Measurements from ENCODE around the gene PIAS4.

Gene PIAS4

DNA sequence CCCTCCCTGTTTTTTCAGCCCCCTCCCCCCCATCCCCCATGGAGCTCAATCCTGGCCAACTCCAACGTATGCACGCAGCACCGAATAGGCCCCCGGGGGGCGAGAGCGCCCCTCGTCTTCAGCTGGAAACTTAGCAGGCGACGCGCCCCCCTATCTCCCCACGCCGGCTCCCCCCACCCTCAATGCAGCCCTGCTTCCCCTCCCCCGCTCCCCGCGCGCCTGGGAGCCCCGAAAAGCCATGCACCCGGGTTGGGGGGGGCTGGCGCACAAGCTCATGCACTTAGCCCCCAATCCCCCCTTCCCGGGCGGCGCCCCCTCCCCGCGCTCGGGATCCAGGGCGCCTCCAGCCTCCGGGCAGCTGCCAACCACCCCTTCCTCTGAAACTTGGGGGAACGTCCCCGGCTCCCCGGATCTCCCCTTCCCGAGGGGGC lies 58.7 kb downstream of the PIAS4 start:
- FAIRE-seq (no peak), DNase-seq (ENCODE audit: extremely low spot score, insufficient read length, low read depth) (no peak)

DNA sequence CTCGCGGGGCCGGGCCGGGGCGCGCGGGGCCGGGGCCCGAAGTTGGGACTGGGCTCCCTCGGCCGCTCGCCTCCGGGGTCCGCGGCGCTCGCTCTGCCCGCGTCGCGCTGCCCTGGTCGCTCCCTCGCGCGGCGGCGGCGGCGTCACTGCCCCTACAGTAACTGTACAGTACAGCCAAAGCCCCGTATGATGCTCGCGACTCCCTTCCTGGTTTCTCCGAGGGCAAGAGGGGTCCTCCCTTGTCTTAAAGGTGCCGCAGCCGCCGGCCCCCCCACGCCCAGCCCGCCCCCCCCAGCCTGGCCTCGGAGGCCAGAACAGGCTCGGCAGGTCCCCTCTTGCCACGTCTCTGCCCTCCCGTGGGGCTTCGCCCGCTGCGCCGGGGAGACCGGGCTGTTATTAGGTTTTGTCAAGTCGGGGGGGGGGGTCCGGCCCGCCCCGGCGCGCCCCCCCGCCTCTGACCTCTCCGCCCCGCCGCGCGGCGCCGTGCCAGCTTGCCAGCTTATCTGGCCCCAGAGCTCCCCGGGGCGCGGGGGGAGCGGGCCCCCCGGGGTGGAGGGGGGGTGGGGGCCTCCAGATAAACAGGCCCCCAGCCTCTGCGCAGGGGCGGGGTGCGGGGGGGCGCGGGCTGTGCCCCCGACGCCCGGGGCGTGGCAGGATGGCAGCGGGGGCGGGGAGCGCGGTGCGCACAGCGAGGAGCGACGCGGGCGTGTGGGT lies 59.3 kb downstream of the PIAS4 start, which contains the start of gene ZBTB7A:
TSS of gene ZBTB7A (minus strand) at position 218 of the 714 bp plus-strand sequence. CDS start 11,667 bp downstream, outside the sequence.
- DNase-seq (ENCODE audit: extremely low spot score, insufficient read length, low read depth) (no peak), FAIRE-seq (peak; percentile 75)

DNA sequence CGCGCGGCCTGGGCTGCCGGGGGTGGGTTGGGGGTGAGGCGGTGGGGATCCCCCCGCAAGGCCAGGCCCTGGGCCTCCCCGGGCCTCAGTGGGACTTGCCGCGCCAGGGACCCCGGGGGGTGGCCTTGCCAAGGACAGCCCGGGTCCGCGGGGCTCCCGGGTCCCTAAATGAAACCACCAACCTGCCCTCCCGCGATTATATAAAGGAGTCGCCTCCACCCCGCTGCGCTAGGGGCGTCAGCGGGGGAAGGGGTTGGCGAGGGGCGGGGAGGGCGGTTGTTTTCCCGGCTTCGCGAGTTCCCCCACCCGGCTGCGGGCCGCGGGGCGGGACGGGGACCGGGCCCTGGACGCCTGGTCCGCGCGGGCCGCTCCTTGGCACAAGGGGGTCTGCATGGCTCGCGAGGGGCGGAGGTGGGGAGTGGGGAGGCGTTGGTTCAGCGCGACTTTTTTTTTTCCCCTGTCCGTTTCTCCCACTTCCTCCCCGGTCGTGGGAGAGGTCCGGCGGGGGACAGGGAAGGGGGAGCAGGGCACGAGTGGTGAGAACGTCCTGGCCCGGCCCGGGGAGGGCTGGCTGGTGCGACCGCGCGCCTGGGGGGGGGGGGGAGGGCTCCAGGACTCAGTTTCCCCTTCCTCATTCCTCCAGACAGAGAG lies 60.0 kb downstream of the PIAS4 start:
- DNase-seq (ENCODE audit: extremely low spot score, insufficient read length, low read depth), result no peak

DNA sequence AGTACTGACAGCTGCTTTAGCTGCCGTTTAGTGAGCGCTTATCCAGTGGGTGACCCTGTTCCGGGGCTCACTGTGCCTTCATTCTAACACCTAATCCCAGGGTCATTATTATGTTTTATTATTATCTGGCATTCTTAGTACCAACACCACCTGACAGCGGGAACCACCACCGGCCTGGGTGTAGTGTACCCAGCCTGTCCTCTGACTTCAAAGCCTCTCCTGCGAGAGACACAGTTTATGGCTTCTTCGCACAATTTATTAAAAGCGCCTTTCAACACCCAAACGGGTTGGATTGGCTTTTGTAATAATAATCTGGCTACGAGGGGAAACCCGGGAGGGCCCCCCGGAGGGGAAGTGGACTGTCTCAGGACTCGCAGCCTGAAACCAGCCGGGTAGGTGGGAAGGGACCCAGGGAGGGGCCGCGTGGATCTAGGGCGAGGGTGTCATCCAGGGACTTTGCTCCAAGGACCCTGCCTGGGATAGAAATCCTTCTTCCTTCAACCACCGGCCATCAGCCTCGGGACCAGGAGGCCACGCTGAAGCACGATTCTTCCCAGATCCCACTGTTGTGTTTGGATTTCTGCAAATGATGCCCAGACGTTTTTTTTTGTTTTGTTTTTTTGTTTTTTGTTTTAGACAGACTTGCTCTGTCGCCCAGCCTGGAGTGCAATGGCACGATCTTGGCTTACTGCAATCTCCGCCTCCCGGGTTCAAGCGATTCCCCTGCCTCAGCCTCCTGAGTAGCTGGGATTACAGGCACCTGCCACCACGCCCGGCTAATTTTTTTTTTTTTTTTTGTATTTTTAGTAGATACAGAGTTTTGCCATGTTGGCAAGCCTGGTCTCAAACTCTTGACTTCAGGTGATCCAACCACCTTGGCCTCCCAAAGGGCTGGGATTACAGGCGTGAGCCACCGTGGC lies 60.8 kb downstream of the PIAS4 start:
- no peak for DNase-seq (ENCODE audit: extremely low spot score, insufficient read length, low read depth)
- FAIRE-seq, result peak; percentile 36

More for the DNA sequence above, 60.0 kb downstream of the PIAS4 start:
- no peak for FAIRE-seq

DNA sequence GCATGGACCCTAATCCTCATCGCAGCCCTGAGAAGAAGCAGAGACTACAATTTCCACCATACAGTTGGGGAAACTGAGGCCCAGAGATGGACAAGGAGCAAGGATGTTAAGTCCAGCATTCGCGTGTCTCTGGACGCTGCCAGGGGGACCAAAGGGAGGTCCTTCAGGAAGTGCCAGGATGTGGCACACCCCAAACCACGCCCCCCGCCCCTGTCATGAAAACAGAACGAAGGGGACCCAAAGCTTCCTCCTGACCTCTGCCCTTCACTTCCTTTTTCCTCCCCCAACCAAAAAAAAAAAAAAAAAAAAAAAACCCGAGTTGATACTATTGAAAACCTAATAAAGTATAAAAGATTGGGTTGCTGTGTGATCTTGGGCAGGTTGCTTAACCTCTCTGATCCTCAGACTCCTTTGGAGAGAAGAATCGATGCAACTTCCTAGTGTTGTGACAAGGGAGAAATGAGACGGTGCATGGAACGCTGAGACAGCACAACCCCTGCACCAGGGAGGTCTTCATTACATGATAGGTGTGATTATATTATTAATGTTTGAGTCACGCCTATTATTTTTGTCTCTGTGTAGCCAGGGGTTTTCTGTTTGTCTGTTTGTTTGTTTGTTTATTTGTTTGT lies 61.9 kb downstream of the PIAS4 start:
- FAIRE-seq (no peak), DNase-seq (ENCODE audit: extremely low spot score, insufficient read length, low read depth) (no peak)

DNA sequence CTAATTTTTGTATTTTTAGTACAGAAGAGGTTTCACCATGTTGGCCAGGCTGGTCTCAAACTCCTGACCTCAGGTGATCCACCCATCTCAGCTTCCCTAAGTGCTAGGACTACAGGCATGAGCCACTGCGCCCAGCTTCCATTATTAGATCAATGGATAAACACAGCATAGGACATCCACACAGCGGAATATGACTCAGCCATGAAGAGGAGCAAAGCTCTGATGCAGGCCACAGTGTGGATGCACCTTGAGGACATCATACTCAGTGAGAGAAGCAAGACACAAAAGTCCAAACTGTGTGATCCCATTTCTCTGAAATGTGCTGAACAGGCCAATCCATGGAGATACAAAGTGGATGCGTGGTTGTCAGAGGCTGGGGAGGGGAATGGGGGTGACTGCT lies 64.1 kb downstream of the PIAS4 start:
- DNase-seq (ENCODE audit: extremely low spot score, insufficient read length, low read depth) (no peak), FAIRE-seq (no peak)

DNA sequence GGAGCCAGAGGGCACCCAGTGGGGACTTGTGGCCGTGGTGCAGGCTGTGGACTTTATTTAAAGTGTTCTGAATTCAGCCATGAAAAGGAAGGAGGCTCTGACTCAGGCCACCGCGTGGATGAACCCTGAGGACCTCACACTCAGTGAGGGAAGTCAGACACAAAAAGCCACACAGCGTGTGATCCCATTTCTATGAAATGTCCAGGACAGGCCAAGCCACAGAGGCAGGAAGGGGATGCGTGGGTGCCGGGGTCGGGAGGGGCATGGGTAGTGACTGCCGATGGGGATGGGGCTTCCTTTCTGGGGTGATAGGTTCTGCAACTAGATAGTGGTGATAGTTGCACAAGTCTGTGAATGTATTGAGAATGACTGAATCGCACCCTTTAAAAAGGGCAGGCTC lies 67.8 kb downstream of the PIAS4 start:
- FAIRE-seq, result no peak
- no peak for DNase-seq (ENCODE audit: extremely low spot score, insufficient read length, low read depth)

DNA sequence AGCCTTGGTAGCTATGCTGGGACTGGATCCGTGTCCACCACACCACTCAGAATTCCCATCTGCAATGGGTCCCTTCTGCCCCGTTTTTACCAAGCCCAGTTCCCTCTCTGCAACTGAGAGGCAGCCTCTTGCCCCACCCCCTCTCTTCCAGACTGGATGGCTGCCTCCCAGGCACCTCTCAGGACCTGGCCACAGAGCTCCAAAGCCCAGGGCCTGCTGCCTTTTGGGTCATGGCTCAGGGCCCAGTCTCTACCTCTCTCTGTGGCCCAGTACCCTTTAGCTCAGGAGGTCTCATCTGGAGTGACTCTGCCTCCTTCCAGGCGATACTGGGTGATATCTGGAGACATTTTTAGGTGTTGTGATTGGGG lies 69.5 kb downstream of the PIAS4 start:
- FAIRE-seq (no peak), DNase-seq (ENCODE audit: extremely low spot score, insufficient read length, low read depth) (no peak)

DNA sequence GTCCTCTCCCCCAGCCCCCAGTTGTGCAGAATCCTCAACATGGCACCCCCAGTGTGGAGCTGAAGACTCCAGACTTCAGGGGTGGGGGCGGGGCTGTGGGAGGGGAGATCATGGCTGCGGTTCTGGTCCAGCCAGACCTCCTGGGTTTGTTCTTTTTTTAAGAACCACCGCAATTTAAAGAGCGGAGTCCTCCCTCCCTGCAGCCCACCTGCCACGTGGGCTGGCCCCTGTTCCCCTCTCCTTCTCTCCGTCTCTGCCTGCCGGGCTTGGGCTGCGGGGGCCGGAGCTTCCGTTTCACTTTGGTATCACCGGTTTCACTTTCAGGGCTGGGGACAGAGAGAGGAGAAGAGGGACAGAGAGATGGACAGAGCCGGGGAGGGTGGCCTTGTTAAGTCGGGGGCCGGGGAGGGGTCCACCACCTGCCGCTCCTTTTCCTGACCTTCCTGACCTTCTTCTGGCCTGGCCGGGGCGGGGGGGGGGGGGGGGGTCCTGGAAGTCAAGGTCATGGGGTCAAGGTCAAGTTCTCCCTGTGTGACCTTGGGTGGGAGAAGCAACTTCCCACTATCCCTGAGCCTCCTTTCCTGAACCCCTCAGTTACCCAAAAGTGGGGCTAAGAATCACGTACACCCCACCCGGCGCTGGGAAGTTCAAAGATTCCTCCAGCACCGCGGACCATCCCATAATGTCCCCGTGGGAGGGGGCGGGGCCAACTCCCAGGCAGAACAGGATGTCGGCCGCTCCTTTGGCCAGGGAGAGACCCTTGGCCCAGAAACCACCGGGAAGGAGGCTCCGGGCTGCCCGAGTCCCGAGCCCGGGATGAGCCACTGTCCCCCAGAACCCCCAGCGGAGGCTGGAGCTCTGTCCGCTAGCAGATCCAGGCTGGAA lies 70.5 kb downstream of the PIAS4 start:
- FAIRE-seq, result peak; percentile 93
- DNase-seq (ENCODE audit: extremely low spot score, insufficient read length, low read depth), result peak; percentile 71

DNA sequence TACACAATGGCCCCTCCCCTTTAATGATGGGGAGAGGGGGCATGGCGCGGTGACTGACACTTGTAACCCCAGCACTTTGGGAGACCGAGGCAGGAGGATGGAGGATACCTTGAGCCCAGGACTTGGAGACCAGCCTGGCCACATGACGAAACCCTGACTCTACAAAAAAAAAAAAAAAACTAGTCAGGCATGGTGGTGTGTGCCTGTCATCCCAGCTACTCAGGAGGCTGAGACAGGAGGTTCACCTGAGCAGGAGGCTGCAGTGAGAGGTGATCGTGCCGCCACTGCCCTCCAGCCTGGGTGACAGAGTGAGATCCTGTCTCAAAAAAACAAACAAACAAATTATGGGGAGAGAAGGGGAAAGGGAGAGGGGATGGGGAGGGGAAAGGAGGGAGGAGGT lies 72.9 kb downstream of the PIAS4 start:
- no peak for FAIRE-seq
- DNase-seq (ENCODE audit: extremely low spot score, insufficient read length, low read depth), result no peak

DNA sequence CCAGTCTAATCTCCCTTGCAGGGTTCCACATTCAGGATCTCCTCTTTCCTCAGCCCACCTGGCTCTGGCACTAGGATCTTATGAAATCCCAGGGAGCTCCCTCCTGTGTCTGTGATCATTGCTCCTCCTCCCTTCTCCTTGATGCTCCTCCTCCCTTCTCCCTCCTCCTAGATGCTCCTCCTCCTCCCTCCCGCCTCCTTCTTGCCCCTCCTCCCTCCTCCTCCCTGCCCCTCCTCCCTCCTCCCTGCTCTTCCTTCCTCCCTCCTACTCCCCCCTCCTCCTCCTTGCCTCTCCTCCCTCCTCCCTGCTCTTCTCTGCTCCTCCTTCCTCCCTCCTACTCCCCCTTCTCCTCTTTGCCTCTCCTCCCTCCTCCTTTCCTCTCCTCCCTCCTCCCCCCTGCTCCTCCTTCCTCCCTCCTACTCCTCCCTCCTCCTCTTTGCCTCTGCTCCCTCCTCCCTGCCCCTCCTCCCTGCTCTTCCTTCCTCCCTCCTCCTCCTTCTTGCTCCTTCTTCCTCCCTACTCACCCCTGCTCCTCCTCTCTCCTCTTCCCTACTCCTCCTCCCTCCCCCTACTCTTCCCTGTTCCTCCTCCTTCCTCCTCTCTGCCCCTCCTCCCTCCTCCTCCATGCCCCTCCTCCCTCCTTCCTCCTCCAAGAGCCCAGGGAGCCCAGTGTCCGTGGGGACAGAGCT lies 74.0 kb downstream of the PIAS4 start:
- no peak for FAIRE-seq
- no peak for DNase-seq (ENCODE audit: extremely low spot score, insufficient read length, low read depth)

DNA sequence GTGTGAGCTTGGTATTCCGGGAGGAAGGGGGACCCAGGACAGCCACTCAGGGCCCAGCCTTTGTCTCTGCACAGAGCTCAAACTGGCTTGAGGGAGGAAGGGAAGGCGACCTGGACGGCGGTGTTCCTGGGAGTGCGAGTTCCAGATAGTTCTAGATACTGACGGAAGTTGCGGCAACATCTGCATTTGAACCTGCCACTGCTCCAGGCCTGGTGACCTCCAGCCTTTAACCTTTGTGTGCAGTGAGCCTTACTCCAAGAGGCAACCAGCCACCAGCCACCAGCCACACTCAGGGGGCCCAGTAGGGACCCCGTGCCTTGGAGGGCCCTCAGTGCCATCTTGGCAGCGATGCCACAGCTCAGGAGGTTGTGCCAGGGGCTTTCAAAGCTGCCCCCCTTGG lies 74.6 kb downstream of the PIAS4 start:
- no peak for DNase-seq (ENCODE audit: extremely low spot score, insufficient read length, low read depth)
- no peak for FAIRE-seq

DNA sequence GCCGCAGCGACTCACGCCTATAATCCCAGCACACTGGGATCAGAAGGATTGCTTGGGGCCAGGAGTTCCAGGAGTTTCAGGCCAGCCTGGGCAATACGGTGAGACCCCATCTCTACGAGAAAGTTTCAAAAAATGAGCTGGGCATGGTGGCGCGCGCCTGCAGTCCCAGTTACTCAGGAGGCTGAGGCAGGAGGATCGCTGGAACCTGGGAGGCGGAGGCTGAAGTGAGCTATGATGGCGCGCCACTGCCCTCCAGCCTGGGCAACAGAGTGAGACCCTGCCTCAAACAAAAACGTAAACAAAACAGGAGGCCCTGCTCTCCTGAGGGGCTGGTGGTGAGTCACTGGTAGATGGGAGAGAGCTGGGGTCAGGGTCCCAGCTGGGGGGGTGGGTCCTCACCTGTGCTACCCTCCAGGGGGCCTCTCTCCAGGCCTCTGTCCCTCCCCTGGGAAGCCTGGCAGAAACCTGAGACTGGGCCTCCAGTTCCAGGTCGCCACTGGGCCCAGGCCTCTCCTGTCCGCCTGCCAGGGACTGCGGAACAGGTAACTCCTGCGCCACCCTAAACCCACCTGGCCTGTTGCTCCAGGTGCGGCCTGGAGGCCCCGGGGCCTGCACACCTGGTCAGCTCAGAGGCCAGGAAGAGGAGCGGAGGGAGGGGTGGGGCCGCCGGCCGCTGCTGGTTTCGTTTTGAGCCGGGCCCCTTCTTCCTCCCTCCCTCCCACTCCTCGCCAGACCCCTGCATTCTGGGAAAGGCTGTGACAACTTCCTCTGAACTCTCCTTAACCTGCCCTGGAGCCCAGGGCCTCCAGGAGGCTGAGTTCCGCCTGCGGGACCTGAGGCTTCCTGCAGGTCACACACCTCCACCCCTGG lies 76.4 kb downstream of the PIAS4 start:
- peak; percentile 69 for FAIRE-seq
- no peak for DNase-seq (ENCODE audit: extremely low spot score, insufficient read length, low read depth)

DNA sequence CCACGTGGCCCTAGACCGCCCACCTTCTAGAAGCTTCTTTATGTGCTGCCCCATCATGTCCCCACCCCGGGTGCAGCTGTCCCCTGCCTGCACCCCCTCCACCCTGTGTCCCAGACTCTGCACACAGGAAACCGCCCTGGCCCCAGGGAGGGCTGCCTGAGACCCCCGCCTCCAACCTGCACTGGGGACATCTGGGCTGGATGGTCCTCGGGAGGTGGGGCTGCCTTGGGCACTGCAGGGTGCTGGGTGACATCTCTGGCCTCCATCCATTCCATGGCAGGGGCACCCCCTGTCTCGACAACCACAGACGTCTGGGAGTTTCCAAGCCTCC lies 77.0 kb downstream of the PIAS4 start:
- FAIRE-seq, result no peak
- DNase-seq (ENCODE audit: extremely low spot score, insufficient read length, low read depth), result no peak

DNA sequence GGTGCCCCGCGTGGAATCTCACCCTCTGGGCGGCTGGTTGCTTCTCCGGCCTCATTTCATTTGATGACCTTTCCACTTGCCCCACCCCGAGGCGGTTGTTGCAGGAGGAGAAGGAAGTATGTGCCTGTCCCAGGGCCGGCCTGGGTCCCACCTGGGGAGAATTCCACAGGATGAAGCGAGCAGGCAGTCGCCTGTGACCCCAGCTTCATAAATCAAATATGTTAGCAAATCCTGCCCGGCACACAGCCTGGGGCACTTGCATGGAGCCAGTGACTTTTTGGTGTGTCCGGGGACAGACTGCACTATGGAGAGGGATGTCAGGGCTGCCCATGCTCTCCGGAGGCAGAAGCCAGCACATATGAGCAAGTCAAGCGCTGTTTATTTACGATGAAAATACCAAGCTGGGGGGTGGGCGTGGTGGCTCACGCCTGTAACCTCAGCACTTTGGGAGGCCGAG lies 78.9 kb downstream of the PIAS4 start:
- FAIRE-seq (no peak), DNase-seq (ENCODE audit: extremely low spot score, insufficient read length, low read depth) (no peak)

DNA sequence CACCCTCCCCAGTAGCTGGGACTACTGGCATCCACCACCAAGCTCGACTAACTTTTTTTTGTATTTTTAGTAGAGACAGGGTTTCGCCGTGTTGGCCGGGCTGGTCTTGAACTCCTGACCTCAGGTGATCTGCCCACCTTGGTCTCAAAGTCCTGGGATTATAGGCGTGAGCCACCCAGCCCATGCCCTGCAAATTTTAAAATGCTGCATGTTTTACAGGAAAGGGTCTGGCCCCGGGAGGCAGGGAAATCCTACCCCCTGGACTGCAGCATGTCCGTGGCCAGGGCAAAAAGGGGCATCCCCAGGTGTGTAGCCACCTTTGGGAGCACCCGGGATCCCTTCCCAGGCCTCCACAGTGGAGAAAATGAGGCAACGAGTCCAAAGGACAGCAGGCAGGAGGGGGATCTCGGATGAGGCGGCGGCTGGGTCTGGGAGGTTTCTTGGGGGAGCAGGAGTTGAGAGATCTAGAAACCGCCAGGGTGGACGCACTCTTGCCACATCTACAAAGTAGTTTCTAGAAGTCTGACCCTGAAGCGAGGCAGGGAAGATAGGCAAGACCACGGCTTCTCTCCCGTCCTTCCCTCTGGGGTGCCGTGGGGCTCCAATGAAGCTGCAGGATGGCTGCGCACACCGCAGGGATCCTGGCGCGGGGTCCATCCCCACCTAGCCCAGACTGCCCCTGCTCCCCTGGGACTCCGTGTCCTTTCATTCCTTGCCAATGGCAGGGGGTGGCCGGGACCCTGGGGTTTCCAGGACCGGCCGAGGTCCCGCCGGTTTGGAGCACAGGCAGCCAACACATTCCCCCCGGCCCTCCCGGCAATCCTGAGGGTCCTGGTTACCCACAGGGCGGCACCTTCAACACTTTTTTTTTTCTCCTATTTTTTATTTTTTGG lies 80.5 kb downstream of the PIAS4 start:
- no peak for FAIRE-seq
- DNase-seq (ENCODE audit: extremely low spot score, insufficient read length, low read depth), result no peak

DNA sequence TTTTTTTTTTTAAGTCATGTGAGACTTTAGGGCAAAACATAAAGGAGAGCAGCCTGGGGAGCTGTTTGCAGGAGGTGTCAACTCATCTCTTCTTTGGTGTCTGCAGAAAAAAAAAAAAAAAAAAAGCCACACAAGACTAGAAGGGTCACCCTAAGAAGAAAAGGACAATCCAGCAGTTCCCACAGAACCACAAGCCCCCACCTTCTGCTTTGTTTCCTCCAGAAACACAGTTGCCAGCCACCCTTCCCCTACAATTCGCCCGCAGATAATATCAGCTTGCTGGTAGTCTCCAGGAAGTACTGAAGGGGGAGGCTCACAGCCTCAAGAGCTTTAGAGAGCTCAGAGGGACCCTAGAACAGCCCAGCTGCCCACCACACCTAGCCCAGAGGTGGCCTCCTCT lies 81.4 kb downstream of the PIAS4 start:
- FAIRE-seq (no peak), DNase-seq (ENCODE audit: extremely low spot score, insufficient read length, low read depth) (no peak)
